Nucleus accumbens (tissue), 56 donors: ENCODE measurements around the gene CHGA.

Source experiments
- DNase-seq, 56 donors: peaks; one replicate each; lab custom pipeline; 2025; lab: John Stamatoyannopoulos, UW

CHGA gene

GRCh38 chr14:92958373-92959188 is 35.6 kb downstream of the CHGA start:
- DNase-seq, result peak in 51 of 56 donors; percentile 39 to 92 (median 76)

- peak in 50 of 56 donors; percentile 36 to 92 (median 76) for DNase-seq
These were observed 36.2 kb downstream of the CHGA start for GRCh38 chr14:92959189-92959531.

- DNase-seq, result no peak
These were observed 37.1 kb downstream of the CHGA start for GRCh38 chr14:92959761-92960680.

- no peak for DNase-seq
These were observed 38.0 kb downstream of the CHGA start for GRCh38 chr14:92960706-92961566.

- no peak for DNase-seq
These were observed 38.6 kb downstream of the CHGA start for GRCh38 chr14:92961567-92961855.

- no peak for DNase-seq
These were observed 39.3 kb downstream of the CHGA start for GRCh38 chr14:92962031-92962830.

GRCh38 chr14:92962831-92963095 is 39.8 kb downstream of the CHGA start:
- DNase-seq, result no peak

GRCh38 chr14:92963301-92964123 is 40.6 kb downstream of the CHGA start:
- DNase-seq, result no peak

- DNase-seq, result no peak
These were observed 41.5 kb downstream of the CHGA start for GRCh38 chr14:92964124-92965109.

- no peak for DNase-seq
These were observed 42.3 kb downstream of the CHGA start for GRCh38 chr14:92965281-92965680.

GRCh38 chr14:92967346-92967926 is 44.5 kb downstream of the CHGA start:
- no peak for DNase-seq

- DNase-seq, result no peak
These were observed 45.5 kb downstream of the CHGA start for GRCh38 chr14:92968291-92969020.

- DNase-seq, result peak in 1 of 56 donors; percentile 23
These were observed 46.5 kb downstream of the CHGA start for GRCh38 chr14:92969430-92969829.

GRCh38 chr14:92969871-92970270 is 46.9 kb downstream of the CHGA start:
- DNase-seq, result no peak

- DNase-seq, result no peak
These were observed 47.3 kb downstream of the CHGA start for GRCh38 chr14:92970271-92970670.

- no peak for DNase-seq
These were observed 48.7 kb downstream of the CHGA start for GRCh38 chr14:92971601-92972180.
